Gastroesophageal sphincter (tissue), 3 donors: ENCODE results near the gene CCT3.

Experiments used
- CTCF ChIP-seq, 4 experiments: fragments of 200-600 bp in 2 of 4; fragments of 450-650 bp in 2 of 4; sonication (generic) in 1 of 4; IDR thresholded peaks; one replicate each; pipeline ENCODE4 v1.5.1; 2017 to 2019; ENCODE audit warnings: antibody characterized with exemption in 4 of 4, mild to moderate bottlenecking in 2 of 4, moderate library complexity in 2 of 4
- POLR2A ChIP-seq, 2 donors: fragments of 450-650 bp; IDR thresholded peaks; one replicate each; pipeline ENCODE4 v1.6.1; 2017; ENCODE audit warnings: antibody characterized with exemption in 2 of 2, mild to moderate bottlenecking in 2 of 2, moderate library complexity in 1 of 2

DNA sequence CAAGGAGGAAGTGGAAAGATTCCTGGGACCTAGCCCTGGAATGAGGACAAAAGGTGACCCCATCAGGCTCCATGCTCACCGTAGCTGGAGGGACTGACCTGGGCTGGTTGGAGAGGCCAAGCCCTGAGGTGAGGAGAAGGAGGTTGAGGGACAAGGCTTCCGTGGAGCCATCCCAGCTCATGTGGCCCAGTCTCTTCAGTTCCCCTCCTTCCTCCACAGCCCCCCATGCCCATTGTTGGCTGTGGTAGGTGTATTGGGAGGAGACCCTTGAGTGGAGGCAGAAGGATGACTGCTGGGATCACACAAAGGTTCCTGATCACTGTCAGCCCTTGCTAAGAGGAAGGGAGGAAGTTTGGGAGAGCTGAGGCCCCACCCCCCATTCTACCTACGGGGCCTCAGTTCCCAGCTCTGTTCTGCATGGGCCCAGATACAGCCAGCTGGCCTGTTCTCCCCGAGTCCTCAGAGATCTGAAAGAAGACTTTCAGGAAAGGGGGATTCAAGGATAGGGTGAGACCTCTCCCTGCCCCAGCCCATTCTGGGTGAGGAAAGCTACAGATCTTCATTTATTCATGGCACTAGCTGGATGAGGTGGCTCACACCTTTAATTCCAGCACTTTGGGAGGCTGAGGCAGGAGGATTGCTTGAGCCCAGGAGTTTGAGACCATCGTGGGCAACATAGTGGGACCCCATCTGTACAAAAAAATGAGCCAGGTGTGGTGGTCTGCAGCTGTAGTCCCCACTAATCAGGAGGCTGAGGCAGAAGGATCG, 48.2 kb upstream of the CCT3 start:
- TF ChIP-seq CTCF (IDR thresholded peaks at IDR 0.05): no peak
- TF ChIP-seq POLR2A (IDR thresholded peaks at IDR 0.05): no peak
